Activated CD8-positive, alpha-beta T cell treated with anti-CD3 and anti-CD28 coated beads, Interleukin-2, amount 10 ng/mL, durations not matched to agents 7 days and 5 days (primary cell): ENCODE data around the gene CASP2. TPM values are rescaled to one million over a fixed set of nuclear protein-coding genes. Genes with fewer than 3 reads are reported as not detected.

Source experiments
- ATAC-seq: fragments of 150-1000 bp; cut with Tn5 transposase; one replicate; pipeline ENCODE4 v1.10.0; 2021; ENCODE audit warnings: moderate library complexity
- CTCF ChIA-PET: fragments of 350-600 bp; sonication (Branson Sonifier 250); formaldehyde crosslinking; loops from one replicate; lab custom pipeline; 2021; ENCODE audit warnings: antibody characterized with exemption; lab: Charles Lee
- POLR2A ChIA-PET: fragments of 350-600 bp; sonication (Branson Sonifier 250); formaldehyde crosslinking; loops from one replicate; lab custom pipeline; 2021; ENCODE audit warnings: antibody characterized with exemption; lab: Charles Lee
- DNase-seq: peaks from one replicate; pipeline ENCODE4 v3.0.0-alpha.2; 2020
- H3K27ac Mint-ChIP-seq: one replicate; pipeline ENCODE4 v1.8.0; 2021; ENCODE audit warnings: mild to moderate bottlenecking, mixed read lengths
- H3K27me3 Mint-ChIP-seq: one replicate; pipeline ENCODE4 v1.8.0; 2021; ENCODE audit warnings: low read depth, mixed read lengths
- H3K36me3 Mint-ChIP-seq: one replicate; pipeline ENCODE4 v1.8.0; 2021; ENCODE audit warnings: low read depth, mixed read lengths
- H3K4me1 Mint-ChIP-seq: one replicate; pipeline ENCODE4 v1.8.0; 2021; ENCODE audit warnings: low read depth, mixed read lengths
- H3K4me3 Mint-ChIP-seq: one replicate; pipeline ENCODE4 v1.8.0; 2021; ENCODE audit warnings: mild to moderate bottlenecking, mixed read lengths
- H3K9me3 Mint-ChIP-seq: one replicate; pipeline ENCODE4 v1.8.0; 2022; ENCODE audit warnings: mixed read lengths; ENCODE audit not compliant: insufficient read depth
- total RNA-seq, 2 experiments: library from RNA; stranded (reverse); gene quantifications; one replicate each; pipeline ENCODE4 v1.2.3, GENCODE V29; 2021

CASP2 gene
- total RNA-seq, 2 experiments from 2014 or later = 111 to 115 TPM

- peaks cover 61% of the 10 kb centered on the region for H3K36me3 Mint-ChIP-seq
- no peak for ATAC-seq
- POLR2A ChIA-PET = interaction anchor here (0.7 to 2.7 kb wide), 3 partner anchors 14 to 1511 kb away, joined by 3 to 13 read pairs (median 3); partner anchors contain the start of genes GSTK1 and SSBP1
Measured at GRCh38 chr7:143248761-143249354, 39.3 kb upstream of the CASP2 start.

GRCh38 chr7:143250199-143250598 is 38.0 kb upstream of the CASP2 start:
- POLR2A ChIA-PET = interaction anchor here (0.7 to 2.7 kb wide), 4 partner anchors 13 to 130 kb away, joined by 3 to 13 read pairs (median 4); partner anchors contain the start of gene GSTK1
- no peak for ATAC-seq
- CTCF ChIA-PET = interaction anchor here (0.8 to 3.6 kb wide), 11 partner anchors 10 to 130 kb away, joined by 3 to 29 read pairs (median 4); partner anchors contain the start of genes CASP2 and GSTK1
- Mint-ChIP-seq H3K4me1 (peaks cover 81% of the 10 kb centered on the region), H3K27me3 (no peaks in the 10 kb centered on the region), H3K27ac (peak overlapping the region; percentile 44), H3K9me3 (peaks cover 54% of the 10 kb centered on the region), H3K4me3 (no peak overlapping the region), H3K36me3 (peaks cover 65% of the 10 kb centered on the region)
- no peak for DNase-seq

More at GRCh38 chr7:143248761-143249354, 39.3 kb upstream of the CASP2 start:
- H3K27me3 Mint-ChIP-seq = no peaks in the 10 kb centered on the region
- H3K9me3 Mint-ChIP-seq = peaks cover 44% of the 10 kb centered on the region
- CTCF ChIA-PET = interaction anchor here (1.1 to 3.6 kb wide), 4 partner anchors 9 to 96 kb away, joined by 3 to 29 read pairs (median 4); no protein-coding TSS in a partner anchor
- no peak for DNase-seq
- H3K4me1 Mint-ChIP-seq = peaks cover 83% of the 10 kb centered on the region
- H3K27ac Mint-ChIP-seq = peak overlapping the region; percentile 31
- H3K4me3 Mint-ChIP-seq = no peak overlapping the region

GRCh38 chr7:143250822-143251221 is 37.3 kb upstream of the CASP2 start:
- POLR2A ChIA-PET = interaction anchor here (1.3 to 2.7 kb wide), 3 partner anchors 12 to 129 kb away, joined by 3 to 13 read pairs (median 5); partner anchors contain the start of gene GSTK1
- Mint-ChIP-seq H3K9me3 (peaks cover 54% of the 10 kb centered on the region), H3K4me1 (peaks cover 81% of the 10 kb centered on the region), H3K4me3 (peak overlapping the region; percentile 16), H3K27ac (peak overlapping the region; percentile 74), H3K27me3 (no peaks in the 10 kb centered on the region), H3K36me3 (peaks cover 67% of the 10 kb centered on the region)
- peak; percentile 61 for ATAC-seq
- CTCF ChIA-PET = interaction anchor here (0.8 to 3.6 kb wide), 9 partner anchors 11 to 130 kb away, joined by 3 to 29 read pairs (median 4); partner anchors contain the start of genes CASP2 and GSTK1
- no peak for DNase-seq

GRCh38 chr7:143252006-143252405 is 36.1 kb upstream of the CASP2 start:
- H3K4me1 Mint-ChIP-seq = peaks cover 77% of the 10 kb centered on the region
- H3K27ac Mint-ChIP-seq = peak overlapping the region; percentile 75
- ATAC-seq (peak; percentile 55), DNase-seq (no peak)
- H3K36me3 Mint-ChIP-seq = peaks cover 57% of the 10 kb centered on the region
- POLR2A ChIA-PET = interaction anchor here (1.5 kb wide), 1 partner anchor 11 kb away, joined by 6 read pairs; the partner anchor contains the start of gene GSTK1
- H3K4me3 Mint-ChIP-seq = peak overlapping the region; percentile 22
- H3K27me3 Mint-ChIP-seq = no peaks in the 10 kb centered on the region
- CTCF ChIA-PET = interaction anchor here (1.2 to 1.3 kb wide), 2 partner anchors 11 to 31 kb away, joined by 3 to 7 read pairs; no protein-coding TSS in a partner anchor
- peaks cover 47% of the 10 kb centered on the region for H3K9me3 Mint-ChIP-seq

- CTCF ChIA-PET = interaction anchor here (0.5 to 16.4 kb wide), 10 partner anchors 9 to 229 kb away, joined by 3 to 224 read pairs (median 4); no protein-coding TSS in a partner anchor
- H3K9me3 Mint-ChIP-seq = peaks cover 27% of the 10 kb centered on the region
- ATAC-seq (no peak), DNase-seq (no peak)
- peaks cover 65% of the 10 kb centered on the region for H3K4me1 Mint-ChIP-seq
- peaks cover 38% of the 10 kb centered on the region for H3K36me3 Mint-ChIP-seq
- H3K27ac Mint-ChIP-seq = peak overlapping the region; percentile 83
- POLR2A ChIA-PET = interaction anchor here (0.6 to 1.9 kb wide), 5 partner anchors 8 to 260 kb away, joined by 3 to 8 read pairs (median 4); partner anchors contain the start of genes CASP2 and GSTK1
- H3K4me3 Mint-ChIP-seq = no peak overlapping the region
- H3K27me3 Mint-ChIP-seq = no peaks in the 10 kb centered on the region
Measured at GRCh38 chr7:143255564-143255963, 32.6 kb upstream of the CASP2 start.

GRCh38 chr7:143256325-143256724 is 31.8 kb upstream of the CASP2 start:
- no peaks in the 10 kb centered on the region for H3K27me3 Mint-ChIP-seq
- peak overlapping the region; percentile 23 for H3K27ac Mint-ChIP-seq
- no peak overlapping the region for H3K4me3 Mint-ChIP-seq
- ChIA-PET CTCF (interaction anchor here (1.2 to 16.4 kb wide), 8 partner anchors 8 to 146 kb away, joined by 3 to 224 read pairs (median 4); no protein-coding TSS in a partner anchor), POLR2A (interaction anchor here (0.6 to 1.8 kb wide), 5 partner anchors 8 to 259 kb away, joined by 3 to 9 read pairs (median 4); partner anchors contain the start of gene CASP2)
- H3K4me1 Mint-ChIP-seq = peaks cover 57% of the 10 kb centered on the region
- H3K9me3 Mint-ChIP-seq = peaks cover 27% of the 10 kb centered on the region
- peaks cover 31% of the 10 kb centered on the region for H3K36me3 Mint-ChIP-seq
- DNase-seq (no peak), ATAC-seq (no peak)

- Mint-ChIP-seq H3K27ac (no peak overlapping the region), H3K36me3 (peaks cover 28% of the 10 kb centered on the region), H3K4me1 (peaks cover 54% of the 10 kb centered on the region), H3K27me3 (no peaks in the 10 kb centered on the region), H3K9me3 (peaks cover 27% of the 10 kb centered on the region), H3K4me3 (no peak overlapping the region)
- DNase-seq (no peak), ATAC-seq (no peak)
- ChIA-PET CTCF (interaction anchor here (0.7 to 16.4 kb wide), 7 partner anchors 12 to 1518 kb away, joined by 3 to 224 read pairs (median 3); no protein-coding TSS in a partner anchor), POLR2A (interaction anchor here (1.3 to 1.8 kb wide), 2 partner anchors 9 to 30 kb away, joined by 8 to 9 read pairs; partner anchors contain the start of gene CASP2)
Measured at GRCh38 chr7:143256932-143257331, 31.2 kb upstream of the CASP2 start.

GRCh38 chr7:143257501-143257900 is 30.6 kb upstream of the CASP2 start:
- peaks cover 21% of the 10 kb centered on the region for H3K9me3 Mint-ChIP-seq
- no peak overlapping the region for H3K4me3 Mint-ChIP-seq
- H3K27me3 Mint-ChIP-seq = no peaks in the 10 kb centered on the region
- H3K27ac Mint-ChIP-seq = no peak overlapping the region
- ATAC-seq (no peak), DNase-seq (no peak)
- peaks cover 53% of the 10 kb centered on the region for H3K4me1 Mint-ChIP-seq
- ChIA-PET CTCF (interaction anchor here (0.7 to 16.4 kb wide), 6 partner anchors 8 to 1518 kb away, joined by 3 to 224 read pairs (median 3); no protein-coding TSS in a partner anchor), POLR2A (interaction anchor here (1.3 kb wide), 1 partner anchor 9 kb away, joined by 9 read pairs; no protein-coding TSS in a partner anchor)
- peaks cover 25% of the 10 kb centered on the region for H3K36me3 Mint-ChIP-seq

- no peaks in the 10 kb centered on the region for H3K27me3 Mint-ChIP-seq
Measured at GRCh38 chr7:143258831-143259230, 29.3 kb upstream of the CASP2 start.

GRCh38 chr7:143259765-143260164 is 28.4 kb upstream of the CASP2 start:
- Mint-ChIP-seq H3K27ac (peak overlapping the region; percentile 1), H3K4me3 (no peak overlapping the region), H3K27me3 (no peaks in the 10 kb centered on the region), H3K9me3 (peaks cover 1% of the 10 kb centered on the region), H3K36me3 (peaks cover 23% of the 10 kb centered on the region), H3K4me1 (peaks cover 54% of the 10 kb centered on the region)
- ChIA-PET POLR2A (interaction anchor here (1.0 to 1.2 kb wide), 2 partner anchors 28 to 36 kb away, joined by 3 to 5 read pairs; partner anchors contain the start of gene CASP2), CTCF (interaction anchor here (1.0 to 16.4 kb wide), 6 partner anchors 10 to 45 kb away, joined by 3 to 224 read pairs (median 4); no protein-coding TSS in a partner anchor)
- ATAC-seq (no peak), DNase-seq (no peak)

More at GRCh38 chr7:143258831-143259230, 29.3 kb upstream of the CASP2 start:
- peaks cover 21% of the 10 kb centered on the region for H3K36me3 Mint-ChIP-seq
- H3K9me3 Mint-ChIP-seq = peaks cover 11% of the 10 kb centered on the region
- POLR2A ChIA-PET = interaction anchor here (0.9 to 1.0 kb wide), 3 partner anchors 29 to 450 kb away, joined by 3 to 6 read pairs (median 3); partner anchors contain the start of gene CASP2
- CTCF ChIA-PET = interaction anchor here (0.6 to 16.4 kb wide), 10 partner anchors 12 to 157 kb away, joined by 3 to 224 read pairs (median 3); no protein-coding TSS in a partner anchor
- ATAC-seq = no peak
- peaks cover 52% of the 10 kb centered on the region for H3K4me1 Mint-ChIP-seq
- peak overlapping the region; percentile 34 for H3K4me3 Mint-ChIP-seq
- H3K27ac Mint-ChIP-seq = peak overlapping the region; percentile 67
- DNase-seq = no peak

- Mint-ChIP-seq H3K4me1 (peaks cover 50% of the 10 kb centered on the region), H3K9me3 (no peaks in the 10 kb centered on the region), H3K27ac (peak overlapping the region; percentile 23), H3K4me3 (peak overlapping the region; percentile 20), H3K27me3 (no peaks in the 10 kb centered on the region), H3K36me3 (peaks cover 33% of the 10 kb centered on the region)
- DNase-seq (no peak), ATAC-seq (no peak)
- ChIA-PET CTCF (interaction anchor here (1.3 to 16.4 kb wide), 3 partner anchors 15 to 21 kb away, joined by 3 to 224 read pairs (median 11); no protein-coding TSS in a partner anchor), POLR2A (interaction anchor here (1.6 to 2.7 kb wide), 2 partner anchors 17 to 18 kb away, joined by 4 to 20 read pairs; no protein-coding TSS in a partner anchor)
Measured at GRCh38 chr7:143261901-143262300, 26.2 kb upstream of the CASP2 start.
